Activated CD4-positive, alpha-beta T cell treated with anti-CD3 and anti-CD28 coated beads, Interleukin-2, amount 10 ng/mL, durations not matched to agents 24 days and 14 days (primary cell): Measurements from ENCODE around the gene SMYD2. TPM values are rescaled to one million over a fixed set of nuclear protein-coding genes. Genes with fewer than 3 reads are reported as not detected.

Experiments
- DNase-seq: peaks from one replicate; pipeline ENCODE4 v3.0.0; 2022
- H3K27ac Mint-ChIP-seq: one replicate; pipeline ENCODE4 v1.8.0; 2022; ENCODE audit warnings: mild to moderate bottlenecking, mixed read lengths
- H3K27me3 Mint-ChIP-seq: one replicate; pipeline ENCODE4 v1.8.0; 2022; ENCODE audit warnings: mixed read lengths
- H3K36me3 Mint-ChIP-seq: one replicate; pipeline ENCODE4 v1.8.0; 2022; ENCODE audit warnings: low read depth, mild to moderate bottlenecking, mixed read lengths
- H3K4me1 Mint-ChIP-seq: one replicate; pipeline ENCODE4 v1.8.0; 2021; ENCODE audit warnings: mixed read lengths
- H3K4me3 Mint-ChIP-seq: one replicate; pipeline ENCODE4 v1.8.0; 2022; ENCODE audit warnings: mild to moderate bottlenecking, moderate library complexity, mixed read lengths
- H3K9me3 Mint-ChIP-seq: one replicate; pipeline ENCODE4 v1.8.0; 2021; ENCODE audit warnings: mixed read lengths
- intact Hi-C: fragments of 100-400 bp; cut with micrococcal nuclease; formaldehyde crosslinking; loops from one replicate; pipeline ENCODE4 v1.15.1; 2023
- total RNA-seq: library from RNA; stranded (reverse); gene quantifications from 2 replicates; pipeline ENCODE4 v1.2.3, GENCODE V29; 2022

Gene SMYD2
- total RNA-seq, 1 donor from 2014 or later: 34.1 TPM

DNA sequence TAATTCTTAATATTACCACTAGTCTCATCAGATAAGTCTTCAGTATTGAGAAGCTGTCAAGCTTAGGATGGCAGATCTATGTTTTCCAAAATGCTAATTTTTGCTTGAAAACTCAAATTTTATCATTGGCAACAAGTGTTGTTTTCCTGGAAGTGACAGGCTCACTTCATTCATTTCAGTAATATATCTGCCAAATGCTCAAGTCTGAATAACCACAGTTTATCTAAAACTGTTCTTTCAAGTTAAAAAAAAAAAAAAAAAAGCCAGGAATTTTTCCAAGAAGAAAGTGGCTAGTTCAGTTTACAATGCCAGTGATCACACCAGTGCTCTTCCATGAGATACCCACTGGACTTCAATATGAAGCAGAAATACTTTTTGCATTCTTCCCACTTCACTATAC lies 20.6 kb downstream of the SMYD2 start:
- Mint-ChIP-seq H3K4me3 (no peak overlapping the region), H3K27ac (no peak overlapping the region), H3K4me1 (peaks cover 1% of the 10 kb centered on the region), H3K36me3 (peaks cover 4% of the 10 kb centered on the region), H3K27me3 (no peaks in the 10 kb centered on the region), H3K9me3 (no peaks in the 10 kb centered on the region)
- DNase-seq: no peak
- intact Hi-C loops: no loop called here

DNA sequence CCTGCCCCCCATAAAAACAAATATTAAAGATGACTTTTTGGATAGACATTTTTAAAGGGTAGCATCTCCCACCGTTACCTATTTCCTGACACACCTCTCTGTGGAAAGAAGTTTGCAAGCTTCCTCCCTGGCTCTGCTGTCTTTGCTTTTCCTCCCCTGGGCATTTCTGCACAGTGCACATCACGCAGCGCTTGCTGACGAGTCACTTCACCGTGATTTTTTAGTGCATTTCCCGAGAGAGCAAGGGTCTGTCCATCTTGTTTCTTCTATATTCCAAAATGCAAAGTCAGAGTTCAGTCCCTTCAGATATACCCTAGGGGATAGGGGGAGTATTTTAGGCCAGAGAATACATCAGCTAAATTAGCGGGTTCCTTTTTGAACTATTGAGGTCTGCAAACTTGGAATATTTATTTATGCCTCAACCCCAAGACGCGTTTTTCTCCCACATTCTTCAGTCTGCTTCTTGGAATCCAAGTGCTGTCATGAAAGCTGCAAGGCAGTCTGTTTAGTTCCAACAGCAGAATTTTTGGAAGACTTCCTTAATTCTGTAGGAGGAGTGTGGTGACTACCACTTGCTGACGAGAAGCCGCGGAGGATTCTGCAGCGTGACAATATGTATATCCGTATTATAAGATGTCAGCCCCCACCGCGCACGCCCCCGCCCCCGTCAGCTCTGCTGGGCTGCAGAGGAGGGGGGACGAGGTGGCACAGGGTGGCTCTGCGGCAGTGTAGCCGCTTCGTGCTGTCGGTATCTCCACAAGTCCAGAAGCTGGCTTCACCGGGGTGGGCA lies 22.4 kb downstream of the SMYD2 start:
- H3K4me3 Mint-ChIP-seq: no peak overlapping the region
- H3K27ac Mint-ChIP-seq: no peak overlapping the region
- DNase-seq: no peak
- peaks cover 1% of the 10 kb centered on the region for H3K4me1 Mint-ChIP-seq
- H3K36me3 Mint-ChIP-seq: no peaks in the 10 kb centered on the region
- H3K9me3 Mint-ChIP-seq: no peaks in the 10 kb centered on the region
- intact Hi-C loops: no loop called here
- no peaks in the 10 kb centered on the region for H3K27me3 Mint-ChIP-seq

DNA sequence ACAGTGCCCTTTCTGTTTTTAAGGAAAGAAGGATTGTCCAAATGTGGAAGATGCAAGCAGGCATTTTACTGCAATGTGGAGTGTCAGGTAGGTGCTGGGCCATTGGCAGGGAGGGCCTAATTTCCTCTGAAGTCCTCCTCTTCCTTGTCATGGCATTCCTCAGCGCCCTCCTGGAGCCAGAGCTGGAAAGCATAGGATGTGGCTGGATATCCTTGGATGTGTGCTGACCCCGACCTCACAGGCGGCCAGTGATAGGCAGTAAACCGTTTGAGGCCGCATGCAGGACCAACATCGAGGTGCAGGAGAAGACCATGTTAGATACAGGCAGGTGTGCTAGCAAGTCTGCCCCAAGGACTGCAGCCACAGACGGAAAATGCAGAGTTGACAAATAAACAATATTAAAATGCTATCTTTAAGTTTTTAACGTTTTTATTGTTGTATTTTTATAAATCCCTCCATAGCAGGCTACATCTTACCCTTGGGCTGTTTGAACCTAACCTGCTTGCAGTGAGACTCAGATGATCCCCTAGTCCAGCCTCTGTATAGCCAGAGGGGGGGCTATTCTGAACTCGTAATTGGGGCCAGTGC lies 24.3 kb downstream of the SMYD2 start:
- Mint-ChIP-seq H3K27me3 (no peaks in the 10 kb centered on the region), H3K4me3 (no peak overlapping the region), H3K4me1 (peaks cover 11% of the 10 kb centered on the region), H3K27ac (no peak overlapping the region), H3K9me3 (no peaks in the 10 kb centered on the region), H3K36me3 (no peaks in the 10 kb centered on the region)
- DNase-seq: no peak
- intact Hi-C loops: no loop called here

DNA sequence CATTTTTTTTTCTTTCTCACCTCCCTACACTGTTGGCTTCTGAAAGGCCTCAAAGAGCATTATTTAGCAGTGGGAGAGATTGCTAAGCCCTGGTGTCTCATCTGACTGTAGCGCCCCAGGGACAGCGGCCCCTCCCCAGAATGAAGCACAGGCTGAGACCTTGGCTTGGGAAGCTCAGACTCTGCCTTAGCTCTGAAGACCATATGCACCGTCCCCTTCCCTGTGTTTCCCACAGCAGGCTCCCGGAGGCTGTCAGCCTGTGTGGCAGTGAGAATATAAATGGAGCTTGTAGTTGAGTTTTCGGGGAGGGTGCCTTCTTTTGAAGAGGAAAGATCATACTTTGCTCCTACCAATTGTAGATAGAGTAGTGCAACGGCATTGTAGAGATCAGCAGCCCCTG lies 25.3 kb downstream of the SMYD2 start:
- DNase-seq: no peak
- H3K4me1 Mint-ChIP-seq: peaks cover 17% of the 10 kb centered on the region
- H3K9me3 Mint-ChIP-seq: no peaks in the 10 kb centered on the region
- no peaks in the 10 kb centered on the region for H3K27me3 Mint-ChIP-seq
- no peak overlapping the region for H3K27ac Mint-ChIP-seq
- intact Hi-C loops: no loop called here
- no peaks in the 10 kb centered on the region for H3K36me3 Mint-ChIP-seq
- no peak overlapping the region for H3K4me3 Mint-ChIP-seq

DNA sequence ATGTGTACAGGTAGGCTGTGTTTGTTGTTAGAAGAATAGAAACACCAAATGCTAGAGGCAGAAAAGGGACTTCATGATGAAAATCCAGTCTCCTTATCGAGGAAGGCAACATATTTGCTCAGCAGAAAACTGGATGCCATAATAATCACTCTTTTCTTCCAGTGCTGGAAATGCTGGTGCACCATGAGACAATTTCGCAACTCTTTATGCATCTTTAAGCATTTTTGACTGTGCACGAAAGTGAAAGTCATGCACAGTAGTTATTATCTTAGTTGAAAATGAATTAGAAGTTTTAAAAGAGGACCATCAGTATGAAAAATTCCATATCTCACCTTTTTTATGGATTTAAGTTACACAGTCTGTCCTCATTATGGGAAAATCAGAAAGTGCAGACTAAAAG lies 29.1 kb downstream of the SMYD2 start:
- no peak overlapping the region for H3K27ac Mint-ChIP-seq

DNA sequence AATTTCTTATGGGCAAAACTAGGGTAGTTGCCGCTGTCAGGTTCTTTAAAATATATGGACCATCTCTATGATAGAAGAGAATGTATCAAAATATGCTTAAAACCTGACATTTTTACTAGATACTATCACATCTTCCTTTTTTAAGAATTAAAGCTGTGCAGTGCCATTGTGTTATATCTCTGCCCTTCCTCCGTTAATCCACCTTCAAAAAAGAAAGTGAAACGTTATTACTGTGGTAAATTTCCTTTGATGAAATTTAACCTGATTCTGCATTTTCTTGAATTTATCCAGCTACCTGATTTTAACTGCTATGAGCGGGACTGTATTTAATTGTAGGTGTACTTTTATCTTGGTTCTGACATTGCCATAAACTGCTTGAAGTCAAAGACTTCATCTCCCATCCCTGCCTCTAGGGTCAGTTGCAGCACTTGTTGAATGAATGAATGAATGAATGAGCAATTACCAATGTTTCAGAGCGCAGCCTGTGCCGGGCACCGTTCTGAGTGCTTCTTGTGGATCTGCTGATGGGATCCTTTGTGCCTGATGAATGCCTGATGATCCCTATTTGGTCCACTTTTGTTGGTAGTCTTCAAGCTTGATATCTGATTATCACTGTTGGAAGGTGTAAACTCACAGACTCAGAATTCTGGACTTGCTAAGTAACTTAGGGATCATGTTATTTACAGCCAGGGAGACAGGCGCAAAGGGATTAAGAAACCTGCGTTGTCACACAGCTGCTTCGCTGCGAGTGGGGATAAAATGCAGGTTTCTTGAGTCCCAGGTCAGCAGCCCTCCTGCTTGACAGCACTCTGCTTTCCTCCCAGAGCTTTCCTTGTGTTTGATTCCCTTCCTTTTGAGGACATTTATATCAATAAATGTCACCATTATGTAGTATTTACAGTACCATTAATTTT lies 30.1 kb downstream of the SMYD2 start:
- no peaks in the 10 kb centered on the region for H3K9me3 Mint-ChIP-seq
- H3K4me3 Mint-ChIP-seq: peak overlapping the region; percentile 67
- H3K36me3 Mint-ChIP-seq: peaks cover 9% of the 10 kb centered on the region
- intact Hi-C loops: no loop called here
- no peak overlapping the region for H3K27ac Mint-ChIP-seq
- H3K4me1 Mint-ChIP-seq: peaks cover 16% of the 10 kb centered on the region
- no peak for DNase-seq
- no peaks in the 10 kb centered on the region for H3K27me3 Mint-ChIP-seq

More for the DNA sequence above, 29.1 kb downstream of the SMYD2 start:
- Mint-ChIP-seq H3K9me3 (no peaks in the 10 kb centered on the region), H3K36me3 (peaks cover 2% of the 10 kb centered on the region), H3K27me3 (no peaks in the 10 kb centered on the region), H3K4me3 (peak overlapping the region; percentile 42), H3K4me1 (peaks cover 16% of the 10 kb centered on the region)
- intact Hi-C loops: no loop called here
- no peak for DNase-seq

DNA sequence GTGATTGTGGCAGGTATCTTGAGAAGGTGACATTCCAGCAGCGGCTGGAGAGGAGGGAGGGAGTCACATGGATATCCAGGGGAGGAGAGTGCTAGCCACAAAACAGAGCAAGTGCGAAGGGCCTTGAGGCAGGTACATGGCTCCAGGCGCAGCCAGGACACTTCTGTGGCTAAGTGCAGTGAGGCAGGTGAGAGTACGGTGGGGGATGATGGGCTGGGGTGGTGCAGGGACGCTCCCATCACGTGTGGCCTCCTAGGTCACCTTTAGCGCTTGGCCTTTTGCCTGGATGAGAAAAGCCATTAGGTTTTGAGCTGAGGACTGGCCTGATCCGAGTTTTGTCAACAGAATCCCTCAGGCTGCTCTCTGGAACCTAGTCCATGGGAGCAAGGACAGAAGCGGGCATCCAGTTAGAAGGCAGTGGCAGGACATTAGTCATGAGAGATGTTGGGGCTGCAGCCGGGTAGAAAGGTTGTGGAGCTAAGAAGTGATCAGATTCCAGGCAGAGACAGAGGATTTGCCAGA lies 31.6 kb downstream of the SMYD2 start:
- H3K36me3 Mint-ChIP-seq: peaks cover 11% of the 10 kb centered on the region
- intact Hi-C loops: no loop called here
- no peak overlapping the region for H3K27ac Mint-ChIP-seq
- H3K4me3 Mint-ChIP-seq: no peak overlapping the region
- H3K4me1 Mint-ChIP-seq: peaks cover 16% of the 10 kb centered on the region
- no peaks in the 10 kb centered on the region for H3K27me3 Mint-ChIP-seq
- no peaks in the 10 kb centered on the region for H3K9me3 Mint-ChIP-seq
- no peak for DNase-seq

DNA sequence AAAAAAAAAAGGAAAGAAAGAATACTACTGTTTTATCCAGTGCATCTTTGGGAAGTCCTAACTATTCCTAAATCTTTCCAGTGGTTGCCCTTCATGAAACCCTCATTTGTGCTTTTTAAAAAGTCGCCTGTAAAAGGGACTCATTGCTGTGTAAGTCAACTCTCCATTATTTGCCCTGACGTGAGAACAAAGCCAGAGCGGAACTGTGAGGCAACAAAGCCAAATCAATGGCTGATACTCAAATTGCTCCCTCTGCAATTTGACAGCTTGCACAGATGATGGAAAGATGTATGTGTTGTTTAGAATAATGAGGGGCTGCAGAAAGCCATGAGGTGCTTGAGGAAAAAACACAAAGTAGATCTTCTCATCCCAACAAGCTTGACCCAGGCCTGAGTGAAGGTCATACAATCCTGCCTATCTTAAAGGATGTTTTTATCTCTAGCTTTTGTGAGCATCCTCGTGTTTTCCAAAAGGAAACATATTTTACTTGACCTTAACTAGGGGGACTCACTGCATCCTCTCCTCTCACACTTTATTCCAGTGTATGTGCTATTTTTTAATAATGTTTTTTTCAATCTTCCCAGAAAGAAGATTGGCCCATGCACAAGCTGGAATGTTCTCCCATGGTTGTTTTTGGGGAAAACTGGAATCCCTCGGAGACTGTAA lies 33.4 kb downstream of the SMYD2 start:
- no peak for DNase-seq
- no peak overlapping the region for H3K27ac Mint-ChIP-seq
- H3K9me3 Mint-ChIP-seq: no peaks in the 10 kb centered on the region
- H3K36me3 Mint-ChIP-seq: peaks cover 18% of the 10 kb centered on the region
- H3K4me1 Mint-ChIP-seq: peaks cover 16% of the 10 kb centered on the region
- intact Hi-C loops: no loop called here
- no peak overlapping the region for H3K4me3 Mint-ChIP-seq
- no peaks in the 10 kb centered on the region for H3K27me3 Mint-ChIP-seq

DNA sequence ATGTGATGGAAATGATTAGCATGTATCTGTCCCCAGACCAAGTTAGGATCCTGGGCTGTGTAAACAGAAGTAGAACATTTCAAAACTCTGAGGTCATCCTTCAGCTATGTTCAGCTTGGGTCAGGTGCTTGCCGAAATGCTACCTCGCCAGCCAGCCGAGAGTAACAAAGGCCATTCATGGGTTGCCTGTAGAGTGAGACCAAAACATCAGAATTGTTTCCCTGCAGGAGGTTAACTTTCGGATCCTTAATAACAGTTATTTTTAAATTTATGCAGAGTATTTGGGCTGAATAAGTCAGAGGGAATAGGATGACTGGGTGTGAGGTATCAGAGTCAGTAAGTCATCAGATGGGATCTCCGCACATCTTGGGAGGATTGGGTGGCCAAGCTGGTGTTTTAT lies 35.6 kb downstream of the SMYD2 start:
- Mint-ChIP-seq H3K9me3 (no peaks in the 10 kb centered on the region), H3K36me3 (peaks cover 24% of the 10 kb centered on the region), H3K4me3 (no peak overlapping the region), H3K27me3 (no peaks in the 10 kb centered on the region), H3K27ac (no peak overlapping the region), H3K4me1 (peaks cover 4% of the 10 kb centered on the region)
- no peak for DNase-seq
- intact Hi-C loops: no loop called here

DNA sequence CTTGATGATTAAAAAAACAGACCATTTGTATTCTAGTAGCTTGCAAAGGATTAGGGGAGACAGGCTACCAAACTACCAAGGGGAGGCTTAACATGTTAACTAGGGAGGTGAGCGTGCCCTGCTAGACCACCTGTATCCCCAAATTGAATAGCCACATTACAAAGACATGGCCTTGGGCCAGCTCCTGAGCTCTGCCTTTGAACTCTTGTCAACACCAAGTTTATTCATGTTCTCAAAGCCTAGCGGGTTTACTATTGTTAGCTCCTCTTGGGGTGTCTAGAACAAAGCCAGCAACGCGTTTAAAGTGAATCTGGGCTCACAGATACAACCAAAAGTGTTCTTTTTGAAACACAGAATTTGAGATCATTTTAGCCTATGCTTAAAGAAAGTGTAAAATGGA lies 36.3 kb downstream of the SMYD2 start:
- H3K4me3 Mint-ChIP-seq: no peak overlapping the region
- no peaks in the 10 kb centered on the region for H3K9me3 Mint-ChIP-seq
- H3K4me1 Mint-ChIP-seq: peaks cover 4% of the 10 kb centered on the region
- H3K27me3 Mint-ChIP-seq: no peaks in the 10 kb centered on the region
- H3K27ac Mint-ChIP-seq: no peak overlapping the region
- H3K36me3 Mint-ChIP-seq: peaks cover 26% of the 10 kb centered on the region
- intact Hi-C loops: no loop called here
- DNase-seq: no peak

DNA sequence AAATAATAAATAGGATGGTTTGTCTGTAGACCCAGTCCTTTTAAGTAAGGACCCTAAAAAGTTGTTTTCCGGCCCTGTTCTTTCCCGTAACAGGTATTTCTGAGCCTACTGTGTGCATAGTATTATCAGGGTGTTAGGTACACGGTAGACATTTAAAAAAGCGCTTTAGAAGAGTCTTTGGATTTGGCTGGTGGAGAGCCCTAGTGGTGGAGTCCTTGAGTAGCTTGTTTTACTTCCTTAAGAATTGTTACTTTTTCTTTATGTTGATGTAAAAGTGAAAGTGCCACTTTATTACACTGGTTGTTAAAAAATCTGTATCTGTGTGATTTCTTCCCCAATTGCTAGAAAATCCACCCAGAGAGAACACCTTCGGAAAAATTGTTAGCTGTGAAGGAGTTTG lies 36.8 kb downstream of the SMYD2 start:
- H3K27ac Mint-ChIP-seq: no peak overlapping the region
- H3K4me3 Mint-ChIP-seq: no peak overlapping the region
- H3K4me1 Mint-ChIP-seq: peaks cover 4% of the 10 kb centered on the region
- H3K9me3 Mint-ChIP-seq: no peaks in the 10 kb centered on the region
- DNase-seq: no peak
- intact Hi-C loops: no loop called here
- no peaks in the 10 kb centered on the region for H3K27me3 Mint-ChIP-seq
- peaks cover 26% of the 10 kb centered on the region for H3K36me3 Mint-ChIP-seq

DNA sequence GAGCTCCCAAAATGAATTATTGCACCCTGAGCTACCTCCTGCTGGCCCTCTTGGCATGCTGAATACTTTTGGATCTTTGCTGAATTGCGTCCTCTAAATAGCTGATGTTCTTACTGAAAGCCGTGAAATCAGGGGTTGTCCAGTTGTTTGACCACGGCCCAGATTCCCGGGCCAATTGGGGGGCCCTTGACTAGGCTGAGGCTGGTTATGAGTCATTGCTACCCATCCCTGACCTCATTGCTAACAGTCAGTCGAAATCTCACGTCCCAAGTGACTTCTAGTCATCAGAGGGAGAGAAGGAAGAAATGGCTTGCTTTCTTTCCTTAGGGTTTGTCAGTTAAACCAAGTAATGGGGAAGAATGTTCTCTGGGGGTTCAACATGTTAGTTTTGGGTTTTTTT lies 37.4 kb downstream of the SMYD2 start:
- H3K27ac Mint-ChIP-seq: no peak overlapping the region
- H3K36me3 Mint-ChIP-seq: peaks cover 26% of the 10 kb centered on the region
- intact Hi-C loops: no loop called here
- no peak overlapping the region for H3K4me3 Mint-ChIP-seq
- peaks cover 4% of the 10 kb centered on the region for H3K4me1 Mint-ChIP-seq
- H3K9me3 Mint-ChIP-seq: no peaks in the 10 kb centered on the region
- H3K27me3 Mint-ChIP-seq: no peaks in the 10 kb centered on the region
- DNase-seq: no peak

DNA sequence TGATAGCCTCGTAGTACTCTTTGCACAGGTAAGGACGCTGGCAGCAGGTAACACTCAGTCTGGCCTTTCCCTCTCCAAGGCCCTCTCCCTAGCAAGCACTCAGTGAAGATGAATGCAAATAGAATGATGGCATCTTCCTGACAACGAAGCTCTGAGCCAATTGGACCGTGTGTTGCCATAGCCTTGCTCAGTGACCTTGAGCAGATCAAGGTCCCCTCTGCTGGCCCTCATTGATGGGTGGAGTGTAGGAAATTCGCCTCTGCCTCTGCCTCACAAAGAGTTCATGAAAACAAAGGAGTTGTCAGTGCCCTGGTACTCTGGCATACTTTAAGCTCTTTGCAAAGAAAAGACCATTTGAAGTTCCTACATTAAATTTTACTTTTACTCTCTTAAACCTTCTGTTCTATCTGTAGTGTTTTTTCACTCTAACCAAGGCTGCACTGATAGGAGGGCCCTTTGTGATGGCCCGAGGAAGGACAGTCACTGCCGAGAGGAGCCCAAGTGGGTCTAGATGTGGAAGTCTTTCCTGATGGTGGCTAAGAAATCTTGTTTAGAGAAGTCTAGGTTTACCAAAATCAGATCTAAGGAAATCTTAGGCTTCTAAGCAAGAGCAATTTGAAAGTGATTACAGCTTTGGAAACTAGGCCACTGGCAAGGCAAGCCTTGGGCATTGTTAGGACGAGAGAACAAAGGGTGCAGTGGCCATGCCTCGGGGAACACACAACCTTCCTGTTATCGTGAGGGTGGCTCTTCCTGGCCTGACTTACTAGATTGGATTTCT lies 38.2 kb downstream of the SMYD2 start:
- intact Hi-C loops: no loop called here
- Mint-ChIP-seq H3K9me3 (no peaks in the 10 kb centered on the region), H3K36me3 (peaks cover 24% of the 10 kb centered on the region), H3K27ac (peak overlapping the region; percentile 8), H3K27me3 (no peaks in the 10 kb centered on the region), H3K4me3 (no peak overlapping the region), H3K4me1 (peaks cover 4% of the 10 kb centered on the region)
- DNase-seq: no peak
